ENCODE results near the gene COL23A1.

The COL23A1 gene

GRCh38 chr5:178580271-178580955, 9.8 kb downstream of the COL23A1 start:
- DNase-seq (ENCODE audit: insufficient read length, low spot score) (no peak), FAIRE-seq (no peak)
- TF ChIP-seq SPI1 (IDR thresholded peaks at IDR 0.05; ENCODE audit: low read depth, low read length) = no peak
- no peak for TF ChIP-seq TAF1 (IDR thresholded peaks at IDR 0.05; ENCODE audit: low read depth, low read length)
- TF ChIP-seq POLR2A (IDR thresholded peaks at IDR 0.05; ENCODE audit: low read depth, low read length) = no peak
- TF ChIP-seq POU2F2 (IDR thresholded peaks at IDR 0.05; ENCODE audit: low read depth, low read length) = no peak
- TF ChIP-seq POLR2AphosphoS5 (IDR thresholded peaks at IDR 0.05; ENCODE audit: low read depth, low read length) = no peak
- TF ChIP-seq PAX5 (IDR thresholded peaks at IDR 0.05; ENCODE audit: insufficient read depth, low read length, severe bottlenecking) = no peak

- no peak for DNase-seq (ENCODE audit: insufficient read length, low spot score)
- TF ChIP-seq POLR2AphosphoS5 (IDR thresholded peaks at IDR 0.05; ENCODE audit: low read depth, low read length) (no peak), TAF1 (IDR thresholded peaks at IDR 0.05; ENCODE audit: low read depth, low read length) (no peak), PAX5 (IDR thresholded peaks at IDR 0.05; ENCODE audit: insufficient read depth, low read length, severe bottlenecking) (no peak), SPI1 (IDR thresholded peaks at IDR 0.05; ENCODE audit: low read depth, low read length) (no peak), POU2F2 (IDR thresholded peaks at IDR 0.05; ENCODE audit: low read depth, low read length) (no peak), POLR2A (IDR thresholded peaks at IDR 0.05; ENCODE audit: low read depth, low read length) (no peak)
- no peak for FAIRE-seq
Measured at GRCh38 chr5:178577944-178578343, 12.2 kb downstream of the COL23A1 start.

- FAIRE-seq = no peak
- no peak for DNase-seq (ENCODE audit: insufficient read length, low spot score)
- TF ChIP-seq TAF1 (IDR thresholded peaks at IDR 0.05; ENCODE audit: low read depth, low read length) = no peak
- TF ChIP-seq POLR2A (IDR thresholded peaks at IDR 0.05; ENCODE audit: low read depth, low read length) = no peak
- no peak for TF ChIP-seq POLR2AphosphoS5 (IDR thresholded peaks at IDR 0.05; ENCODE audit: low read depth, low read length)
- TF ChIP-seq POU2F2 (IDR thresholded peaks at IDR 0.05; ENCODE audit: low read depth, low read length) = no peak
- TF ChIP-seq SPI1 (IDR thresholded peaks at IDR 0.05; ENCODE audit: low read depth, low read length) = no peak
- TF ChIP-seq PAX5 (IDR thresholded peaks at IDR 0.05; ENCODE audit: insufficient read depth, low read length, severe bottlenecking) = no peak
Measured at GRCh38 chr5:178577376-178577839, 12.8 kb downstream of the COL23A1 start.

- DNase-seq (ENCODE audit: insufficient read length, low spot score) = no peak
- TF ChIP-seq PAX5 (IDR thresholded peaks at IDR 0.05; ENCODE audit: insufficient read depth, low read length, severe bottlenecking) (no peak), TAF1 (IDR thresholded peaks at IDR 0.05; ENCODE audit: low read depth, low read length) (no peak), SPI1 (IDR thresholded peaks at IDR 0.05; ENCODE audit: low read depth, low read length) (no peak), POLR2AphosphoS5 (IDR thresholded peaks at IDR 0.05; ENCODE audit: low read depth, low read length) (no peak), POU2F2 (IDR thresholded peaks at IDR 0.05; ENCODE audit: low read depth, low read length) (no peak), POLR2A (IDR thresholded peaks at IDR 0.05; ENCODE audit: low read depth, low read length) (no peak)
- no peak for FAIRE-seq
Measured at GRCh38 chr5:178576591-178577351, 13.4 kb downstream of the COL23A1 start.

- DNase-seq (ENCODE audit: insufficient read length, low spot score) (no peak), FAIRE-seq (no peak)
- TF ChIP-seq POU2F2 (IDR thresholded peaks at IDR 0.05; ENCODE audit: low read depth, low read length) (no peak), SPI1 (IDR thresholded peaks at IDR 0.05; ENCODE audit: low read depth, low read length) (no peak), PAX5 (IDR thresholded peaks at IDR 0.05; ENCODE audit: insufficient read depth, low read length, severe bottlenecking) (no peak), POLR2AphosphoS5 (IDR thresholded peaks at IDR 0.05; ENCODE audit: low read depth, low read length) (no peak), POLR2A (IDR thresholded peaks at IDR 0.05; ENCODE audit: low read depth, low read length) (no peak), TAF1 (IDR thresholded peaks at IDR 0.05; ENCODE audit: low read depth, low read length) (no peak)
Measured at GRCh38 chr5:178573216-178573615, 17.0 kb downstream of the COL23A1 start.

GRCh38 chr5:178572617-178573016, 17.6 kb downstream of the COL23A1 start:
- no peak for DNase-seq (ENCODE audit: insufficient read length, low spot score)
- no peak for FAIRE-seq
- no peak for TF ChIP-seq POLR2AphosphoS5 (IDR thresholded peaks at IDR 0.05; ENCODE audit: low read depth, low read length)
- TF ChIP-seq PAX5 (IDR thresholded peaks at IDR 0.05; ENCODE audit: insufficient read depth, low read length, severe bottlenecking) = no peak
- TF ChIP-seq POLR2A (IDR thresholded peaks at IDR 0.05; ENCODE audit: low read depth, low read length) = no peak
- no peak for TF ChIP-seq POU2F2 (IDR thresholded peaks at IDR 0.05; ENCODE audit: low read depth, low read length)
- TF ChIP-seq TAF1 (IDR thresholded peaks at IDR 0.05; ENCODE audit: low read depth, low read length) = no peak
- TF ChIP-seq SPI1 (IDR thresholded peaks at IDR 0.05; ENCODE audit: low read depth, low read length) = no peak

- FAIRE-seq = no peak
- DNase-seq (ENCODE audit: insufficient read length, low spot score) = no peak
- TF ChIP-seq POLR2A (IDR thresholded peaks at IDR 0.05; ENCODE audit: low read depth, low read length) (no peak), POU2F2 (IDR thresholded peaks at IDR 0.05; ENCODE audit: low read depth, low read length) (no peak), PAX5 (IDR thresholded peaks at IDR 0.05; ENCODE audit: insufficient read depth, low read length, severe bottlenecking) (no peak), POLR2AphosphoS5 (IDR thresholded peaks at IDR 0.05; ENCODE audit: low read depth, low read length) (no peak), SPI1 (IDR thresholded peaks at IDR 0.05; ENCODE audit: low read depth, low read length) (no peak)
Measured at GRCh38 chr5:178569485-178569884, 20.7 kb downstream of the COL23A1 start.

GRCh38 chr5:178564811-178565550, 25.2 kb downstream of the COL23A1 start:
- FAIRE-seq = no peak

More at GRCh38 chr5:178564811-178565550, 25.2 kb downstream of the COL23A1 start:
- DNase-seq (ENCODE audit: insufficient read length, low spot score) = no peak
- TF ChIP-seq TAF1 (IDR thresholded peaks at IDR 0.05; ENCODE audit: low read depth, low read length) = no peak
- no peak for TF ChIP-seq SPI1 (IDR thresholded peaks at IDR 0.05; ENCODE audit: low read depth, low read length)
- TF ChIP-seq POLR2A (IDR thresholded peaks at IDR 0.05; ENCODE audit: low read depth, low read length) = no peak
- no peak for TF ChIP-seq POU2F2 (IDR thresholded peaks at IDR 0.05; ENCODE audit: low read depth, low read length)
- TF ChIP-seq POLR2AphosphoS5 (IDR thresholded peaks at IDR 0.05; ENCODE audit: low read depth, low read length) = no peak
- TF ChIP-seq PAX5 (IDR thresholded peaks at IDR 0.05; ENCODE audit: insufficient read depth, low read length, severe bottlenecking) = no peak
